Measurements from ENCODE around the gene CPLX4.
"Not testable (repeated sequence)": the region's sequence is repeated elsewhere in the genome, so short reads cannot be mapped to it uniquely, and the experiment has no call there.

CPLX4 gene

GRCh38 chr18:59264651-59265245, 53.7 kb downstream of the CPLX4 start:
- H3K9me3 ChIP-seq (ENCODE audit: control insufficient read depth, insufficient read depth, low read length) = no peaks in the 10 kb centered on the region
- H3K27ac ChIP-seq (ENCODE audit: low read depth, low read length) = no peak overlapping the region
- H3K4me3 ChIP-seq (ENCODE audit: low read length) = no peak overlapping the region
- no peaks in the 10 kb centered on the region for H3K4me1 ChIP-seq (ENCODE audit: control insufficient read depth, low read length)
- H3K9me2 ChIP-seq (replicated peaks; ENCODE audit: control insufficient read depth, low read length) = no peaks in the 10 kb centered on the region
- no peaks in the 10 kb centered on the region for H3F3A ChIP-seq (ENCODE audit: control insufficient read depth, insufficient read depth)
- H4K20me1 ChIP-seq (ENCODE audit: control insufficient read depth, insufficient read depth, low read depth, low read length) = no peaks in the 10 kb centered on the region
- TF ChIP-seq, protein P1, sequence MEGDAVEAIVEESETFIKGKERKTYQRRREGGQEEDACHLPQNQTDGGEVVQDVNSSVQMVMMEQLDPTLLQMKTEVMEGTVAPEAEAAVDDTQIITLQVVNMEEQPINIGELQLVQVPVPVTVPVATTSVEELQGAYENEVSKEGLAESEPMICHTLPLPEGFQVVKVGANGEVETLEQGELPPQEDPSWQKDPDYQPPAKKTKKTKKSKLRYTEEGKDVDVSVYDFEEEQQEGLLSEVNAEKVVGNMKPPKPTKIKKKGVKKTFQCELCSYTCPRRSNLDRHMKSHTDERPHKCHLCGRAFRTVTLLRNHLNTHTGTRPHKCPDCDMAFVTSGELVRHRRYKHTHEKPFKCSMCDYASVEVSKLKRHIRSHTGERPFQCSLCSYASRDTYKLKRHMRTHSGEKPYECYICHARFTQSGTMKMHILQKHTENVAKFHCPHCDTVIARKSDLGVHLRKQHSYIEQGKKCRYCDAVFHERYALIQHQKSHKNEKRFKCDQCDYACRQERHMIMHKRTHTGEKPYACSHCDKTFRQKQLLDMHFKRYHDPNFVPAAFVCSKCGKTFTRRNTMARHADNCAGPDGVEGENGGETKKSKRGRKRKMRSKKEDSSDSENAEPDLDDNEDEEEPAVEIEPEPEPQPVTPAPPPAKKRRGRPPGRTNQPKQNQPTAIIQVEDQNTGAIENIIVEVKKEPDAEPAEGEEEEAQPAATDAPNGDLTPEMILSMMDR (IDR thresholded peaks at IDR 0.05; ENCODE audit: low read depth, low read length, poor library complexity, severe bottlenecking) = no peak
- TF ChIP-seq EZH2phosphoT487 (IDR thresholded peaks at IDR 0.05; ENCODE audit: borderline replicate concordance, low read length) = no peak
- no peak overlapping the region for H3K4me2 ChIP-seq (ENCODE audit: low read length)
- no peaks in the 10 kb centered on the region for H3K79me2 ChIP-seq (ENCODE audit: control insufficient read depth, low read length)
- peaks cover 11% of the 10 kb centered on the region for H3K27me3 ChIP-seq (ENCODE audit: control insufficient read depth, low read length)
- no peaks in the 10 kb centered on the region for H3K36me3 ChIP-seq (ENCODE audit: control insufficient read depth, low read length)

GRCh38 chr18:59264121-59264571, 54.3 kb downstream of the CPLX4 start:
- Histone ChIP-seq H3K9me2 (replicated peaks; ENCODE audit: control insufficient read depth, low read length) (no peaks in the 10 kb centered on the region), H3K4me1 (ENCODE audit: control insufficient read depth, low read length) (no peaks in the 10 kb centered on the region), H3K27ac (ENCODE audit: low read depth, low read length) (no peak overlapping the region), H4K20me1 (ENCODE audit: control insufficient read depth, insufficient read depth, low read depth, low read length) (no peaks in the 10 kb centered on the region), H3K36me3 (ENCODE audit: control insufficient read depth, low read length) (no peaks in the 10 kb centered on the region), H3K9me3 (ENCODE audit: control insufficient read depth, insufficient read depth, low read length) (no peaks in the 10 kb centered on the region), H3F3A (ENCODE audit: control insufficient read depth, insufficient read depth) (no peaks in the 10 kb centered on the region), H3K27me3 (ENCODE audit: control insufficient read depth, low read length) (peaks cover 6% of the 10 kb centered on the region; the same call in 1 of the 2 replicates), H3K4me2 (ENCODE audit: low read length) (no peak overlapping the region), H3K4me3 (ENCODE audit: low read length) (no peak overlapping the region), H3K79me2 (ENCODE audit: control insufficient read depth, low read length) (no peaks in the 10 kb centered on the region)
- TF ChIP-seq, protein P1 (IDR thresholded peaks at IDR 0.05; ENCODE audit: low read depth, low read length, poor library complexity, severe bottlenecking) = no peak
- no peak for TF ChIP-seq EZH2phosphoT487 (IDR thresholded peaks at IDR 0.05; ENCODE audit: borderline replicate concordance, low read length)

DNA sequence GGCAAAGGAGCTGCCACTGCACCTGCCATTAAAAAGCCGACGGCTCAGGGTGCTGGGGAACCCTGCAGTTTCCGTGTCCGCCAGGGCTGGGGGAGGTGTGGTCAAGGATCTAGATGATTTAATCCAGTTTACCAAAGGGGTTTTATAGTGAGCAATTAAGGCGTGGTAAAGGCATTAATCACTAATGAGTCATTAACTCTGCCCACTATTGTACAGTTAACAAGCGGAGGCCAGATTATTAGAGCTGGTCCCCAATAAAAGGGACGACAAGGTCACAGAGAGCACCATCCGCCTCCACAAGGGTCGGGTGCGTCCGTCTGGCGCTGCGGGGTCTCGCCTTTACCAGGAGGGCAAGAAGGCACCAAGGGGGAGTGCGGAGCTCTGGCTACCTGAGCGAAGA, 54.8 kb downstream of the CPLX4 start:
- H4K20me1 ChIP-seq (ENCODE audit: control insufficient read depth, insufficient read depth, low read depth, low read length) = no peaks in the 10 kb centered on the region
- H3K36me3 ChIP-seq (ENCODE audit: control insufficient read depth, low read length) = no peaks in the 10 kb centered on the region
- no peaks in the 10 kb centered on the region for H3F3A ChIP-seq (ENCODE audit: control insufficient read depth, insufficient read depth)
- no peak overlapping the region for H3K4me3 ChIP-seq (ENCODE audit: low read length)
- no peak overlapping the region for H3K4me2 ChIP-seq (ENCODE audit: low read length)
- H3K9me2 ChIP-seq (replicated peaks; ENCODE audit: control insufficient read depth, low read length) = no peaks in the 10 kb centered on the region
- H3K79me2 ChIP-seq (ENCODE audit: control insufficient read depth, low read length) = no peaks in the 10 kb centered on the region
- H3K27me3 ChIP-seq (ENCODE audit: control insufficient read depth, low read length) = peaks cover 3% of the 10 kb centered on the region; the same call in 1 of the 2 replicates
- no peaks in the 10 kb centered on the region for H3K9me3 ChIP-seq (ENCODE audit: control insufficient read depth, insufficient read depth, low read length)
- TF ChIP-seq, protein P1 (IDR thresholded peaks at IDR 0.05; ENCODE audit: low read depth, low read length, poor library complexity, severe bottlenecking) = no peak
- TF ChIP-seq EZH2phosphoT487 (IDR thresholded peaks at IDR 0.05; ENCODE audit: borderline replicate concordance, low read length) = no peak
- no peaks in the 10 kb centered on the region for H3K4me1 ChIP-seq (ENCODE audit: control insufficient read depth, low read length)
- no peak overlapping the region for H3K27ac ChIP-seq (ENCODE audit: low read depth, low read length)

GRCh38 chr18:59262243-59262642, 56.2 kb downstream of the CPLX4 start:
- H3K4me2 ChIP-seq (ENCODE audit: low read length); H3F3A ChIP-seq (ENCODE audit: control insufficient read depth, insufficient read depth); H3K4me1 ChIP-seq (ENCODE audit: control insufficient read depth, low read length); H3K27me3 ChIP-seq (ENCODE audit: control insufficient read depth, low read length); H3K36me3 ChIP-seq (ENCODE audit: control insufficient read depth, low read length); H4K20me1 ChIP-seq (ENCODE audit: control insufficient read depth, insufficient read depth, low read depth, low read length); H3K27ac ChIP-seq (ENCODE audit: low read depth, low read length); H3K79me2 ChIP-seq (ENCODE audit: control insufficient read depth, low read length); H3K9me2 ChIP-seq (replicated peaks; ENCODE audit: control insufficient read depth, low read length); H3K9me3 ChIP-seq (ENCODE audit: control insufficient read depth, insufficient read depth, low read length); H3K4me3 ChIP-seq (ENCODE audit: low read length): not testable (repeated sequence)

DNA sequence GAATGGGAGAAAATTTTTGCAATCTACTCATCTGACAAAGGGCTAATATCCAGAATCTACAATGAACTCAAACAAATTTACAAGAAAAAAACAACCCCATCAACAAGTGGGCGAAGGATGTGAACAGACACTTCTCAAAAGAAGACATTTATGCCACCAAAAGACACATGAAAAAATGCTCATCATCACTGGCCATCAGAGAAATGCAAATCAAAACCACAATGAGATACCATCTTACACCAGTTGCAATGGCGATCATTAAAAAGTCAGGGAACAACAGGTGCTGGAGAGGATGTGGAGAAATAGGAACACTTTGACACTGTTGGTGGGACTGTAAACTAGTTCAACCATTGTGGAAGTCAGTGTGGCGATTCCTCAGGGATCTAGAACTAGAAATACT, 56.6 kb downstream of the CPLX4 start:
- not testable (repeated sequence) for H3F3A ChIP-seq (ENCODE audit: control insufficient read depth, insufficient read depth); H3K27ac ChIP-seq (ENCODE audit: low read depth, low read length); H3K4me3 ChIP-seq (ENCODE audit: low read length); H4K20me1 ChIP-seq (ENCODE audit: control insufficient read depth, insufficient read depth, low read depth, low read length); H3K4me1 ChIP-seq (ENCODE audit: control insufficient read depth, low read length); H3K9me3 ChIP-seq (ENCODE audit: control insufficient read depth, insufficient read depth, low read length); H3K36me3 ChIP-seq (ENCODE audit: control insufficient read depth, low read length); H3K4me2 ChIP-seq (ENCODE audit: low read length); H3K79me2 ChIP-seq (ENCODE audit: control insufficient read depth, low read length); H3K9me2 ChIP-seq (replicated peaks; ENCODE audit: control insufficient read depth, low read length); H3K27me3 ChIP-seq (ENCODE audit: control insufficient read depth, low read length)

DNA sequence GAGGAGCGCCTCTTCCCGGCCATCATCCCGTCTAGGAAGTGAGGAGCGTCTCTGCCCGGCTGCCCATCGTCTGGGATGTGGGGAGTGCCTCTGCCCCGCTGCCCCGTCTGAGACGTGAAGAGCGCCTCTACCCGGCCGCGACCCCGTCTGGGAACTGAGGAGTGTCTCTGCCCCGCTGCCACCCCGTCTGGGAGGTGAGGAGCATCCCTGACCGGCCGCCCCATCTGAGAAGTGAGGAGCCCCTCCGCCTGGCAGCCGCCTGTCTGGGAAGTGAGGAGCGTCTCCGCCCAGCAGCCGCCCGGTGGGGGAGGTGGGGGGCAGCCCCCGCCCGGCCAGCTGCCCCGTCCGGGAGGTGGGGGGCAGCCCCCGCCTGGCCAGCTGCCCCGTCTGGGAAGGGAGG, 63.0 kb downstream of the CPLX4 start:
- not testable (repeated sequence) for H3K4me2 ChIP-seq (ENCODE audit: low read length); H3K27me3 ChIP-seq (ENCODE audit: control insufficient read depth, low read length); H4K20me1 ChIP-seq (ENCODE audit: control insufficient read depth, insufficient read depth, low read depth, low read length); H3F3A ChIP-seq (ENCODE audit: control insufficient read depth, insufficient read depth); H3K36me3 ChIP-seq (ENCODE audit: control insufficient read depth, low read length); H3K9me2 ChIP-seq (replicated peaks; ENCODE audit: control insufficient read depth, low read length); H3K4me1 ChIP-seq (ENCODE audit: control insufficient read depth, low read length); H3K27ac ChIP-seq (ENCODE audit: low read depth, low read length); H3K4me3 ChIP-seq (ENCODE audit: low read length); H3K79me2 ChIP-seq (ENCODE audit: control insufficient read depth, low read length); H3K9me3 ChIP-seq (ENCODE audit: control insufficient read depth, insufficient read depth, low read length)
